Measurements from ENCODE around the gene TRMU. TPM values are rescaled to one million over a fixed set of nuclear protein-coding genes. Genes with fewer than 3 reads are reported as not detected.

TRMU gene
- total RNA-seq, 1 experiment from 2014 or later: 46.6 TPM

GRCh38 chr22:46371623-46372226 lies 36.2 kb downstream of the TRMU start:
- no peak overlapping the region for H3K4me3 Mint-ChIP-seq (ENCODE audit: unreplicated experiment)
- peaks cover 45% of the 10 kb centered on the region for H3K36me3 Mint-ChIP-seq (ENCODE audit: insufficient read depth, unreplicated experiment)
- no peak overlapping the region for H3K27ac Mint-ChIP-seq (ENCODE audit: low read depth, unreplicated experiment)
- no TSS peak for BruUV-seq (replicated peaks)
- no peaks in the 10 kb centered on the region for H3K27me3 Mint-ChIP-seq (ENCODE audit: insufficient read depth, unreplicated experiment)
- POLR2A ChIA-PET: no interaction called here
- TF ChIP-seq CTCF (IDR thresholded peaks at IDR 0.05; ENCODE audit: unreplicated experiment): no peak
- intact Hi-C loops (cut with micrococcal nuclease): loop anchor here (10.0 kb wide), 1 partner anchor 83 kb away; no protein-coding TSS in a partner anchor
- H3K4me1 Mint-ChIP-seq (ENCODE audit: insufficient read depth, unreplicated experiment): peaks cover 6% of the 10 kb centered on the region
- CTCF ChIA-PET: interaction anchor here (0.6 to 1.5 kb wide), 3 partner anchors 9 to 171 kb away, joined by 3 to 7 read pairs (median 3); no protein-coding TSS in a partner anchor
- no peaks in the 10 kb centered on the region for H3K9me3 Mint-ChIP-seq (ENCODE audit: unreplicated experiment)
- DNase-seq (ENCODE audit: unreplicated experiment): no peak

- CTCF ChIA-PET: interaction anchor here (1.5 kb wide), 1 partner anchor 170 kb away, joined by 7 read pairs; no protein-coding TSS in a partner anchor
- intact Hi-C loops (cut with micrococcal nuclease): loop anchor here (10.0 kb wide), 1 partner anchor 82 kb away; no protein-coding TSS in a partner anchor
Observed at GRCh38 chr22:46372686-46373085, 37.2 kb downstream of the TRMU start.

GRCh38 chr22:46373159-46373558 lies 37.6 kb downstream of the TRMU start:
- no peak for DNase-seq (ENCODE audit: unreplicated experiment)
- Mint-ChIP-seq H3K4me1 (ENCODE audit: insufficient read depth, unreplicated experiment) (peaks cover 10% of the 10 kb centered on the region), H3K36me3 (ENCODE audit: insufficient read depth, unreplicated experiment) (peaks cover 50% of the 10 kb centered on the region), H3K9me3 (ENCODE audit: unreplicated experiment) (no peaks in the 10 kb centered on the region), H3K4me3 (ENCODE audit: unreplicated experiment) (no peak overlapping the region), H3K27ac (ENCODE audit: low read depth, unreplicated experiment) (no peak overlapping the region), H3K27me3 (ENCODE audit: insufficient read depth, unreplicated experiment) (no peaks in the 10 kb centered on the region)
- CTCF ChIA-PET: interaction anchor here (1.5 kb wide), 1 partner anchor 169 kb away, joined by 7 read pairs; no protein-coding TSS in a partner anchor
- intact Hi-C loops (cut with micrococcal nuclease): loop anchor here (10.0 kb wide), 1 partner anchor 82 kb away; no protein-coding TSS in a partner anchor
- TF ChIP-seq CTCF (IDR thresholded peaks at IDR 0.05; ENCODE audit: unreplicated experiment): no peak
- no TSS peak for BruUV-seq (replicated peaks)
- POLR2A ChIA-PET: no interaction called here

More at GRCh38 chr22:46372686-46373085, 37.2 kb downstream of the TRMU start:
- DNase-seq (ENCODE audit: unreplicated experiment): no peak
- Mint-ChIP-seq H3K36me3 (ENCODE audit: insufficient read depth, unreplicated experiment) (peaks cover 50% of the 10 kb centered on the region), H3K27ac (ENCODE audit: low read depth, unreplicated experiment) (no peak overlapping the region), H3K9me3 (ENCODE audit: unreplicated experiment) (no peaks in the 10 kb centered on the region), H3K27me3 (ENCODE audit: insufficient read depth, unreplicated experiment) (no peaks in the 10 kb centered on the region), H3K4me1 (ENCODE audit: insufficient read depth, unreplicated experiment) (peaks cover 10% of the 10 kb centered on the region), H3K4me3 (ENCODE audit: unreplicated experiment) (no peak overlapping the region)
- BruUV-seq (replicated peaks): no TSS peak
- TF ChIP-seq CTCF (IDR thresholded peaks at IDR 0.05; ENCODE audit: unreplicated experiment): no peak
- POLR2A ChIA-PET: no interaction called here

- no peak overlapping the region for H3K27ac Mint-ChIP-seq (ENCODE audit: low read depth, unreplicated experiment)
Observed at GRCh38 chr22:46373921-46374662, 38.6 kb downstream of the TRMU start.

More at GRCh38 chr22:46373921-46374662, 38.6 kb downstream of the TRMU start:
- TF ChIP-seq CTCF (IDR thresholded peaks at IDR 0.05; ENCODE audit: unreplicated experiment): no peak
- H3K9me3 Mint-ChIP-seq (ENCODE audit: unreplicated experiment): no peaks in the 10 kb centered on the region
- intact Hi-C loops (cut with micrococcal nuclease): loop anchor here (10.0 kb wide), 1 partner anchor 81 kb away; no protein-coding TSS in a partner anchor
- DNase-seq (ENCODE audit: unreplicated experiment): no peak
- H3K27me3 Mint-ChIP-seq (ENCODE audit: insufficient read depth, unreplicated experiment): no peaks in the 10 kb centered on the region
- CTCF ChIA-PET: no interaction called here
- POLR2A ChIA-PET: no interaction called here
- no peak overlapping the region for H3K4me3 Mint-ChIP-seq (ENCODE audit: unreplicated experiment)
- BruUV-seq (replicated peaks): no TSS peak
- H3K4me1 Mint-ChIP-seq (ENCODE audit: insufficient read depth, unreplicated experiment): peaks cover 10% of the 10 kb centered on the region
- H3K36me3 Mint-ChIP-seq (ENCODE audit: insufficient read depth, unreplicated experiment): peaks cover 55% of the 10 kb centered on the region
